NCI-H526 (cell line): Measurements from ENCODE around the gene MYH4.

Source experiments
- DNase-seq, 2 experiments: peaks; one replicate each; lab custom pipeline; 2025; lab: John Stamatoyannopoulos, UW

Gene MYH4

DNA sequence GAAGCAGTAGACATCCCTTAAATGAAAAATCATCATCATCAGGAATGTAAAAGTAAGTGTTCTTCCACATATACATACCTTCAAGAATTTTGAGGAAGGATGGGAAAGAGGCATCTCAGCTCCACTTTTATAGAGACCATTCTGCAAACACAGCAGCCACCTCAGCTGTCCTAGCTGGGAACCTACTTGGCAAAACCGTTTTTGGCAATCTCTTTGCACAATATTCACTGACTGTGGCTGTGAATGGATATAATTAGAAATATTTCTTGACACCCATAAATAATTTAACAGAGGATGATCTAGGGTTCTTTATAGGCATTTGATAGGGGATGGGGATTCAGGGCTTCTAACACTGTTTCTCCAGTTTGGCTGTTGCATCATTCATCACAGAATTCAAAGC, at the start of gene MYH4:
MYH4 (minus strand) TSS at position 101 of the 400 bp plus-strand sequence. CDS start 2,814 bp downstream, outside the sequence.
- no peak for DNase-seq

DNA sequence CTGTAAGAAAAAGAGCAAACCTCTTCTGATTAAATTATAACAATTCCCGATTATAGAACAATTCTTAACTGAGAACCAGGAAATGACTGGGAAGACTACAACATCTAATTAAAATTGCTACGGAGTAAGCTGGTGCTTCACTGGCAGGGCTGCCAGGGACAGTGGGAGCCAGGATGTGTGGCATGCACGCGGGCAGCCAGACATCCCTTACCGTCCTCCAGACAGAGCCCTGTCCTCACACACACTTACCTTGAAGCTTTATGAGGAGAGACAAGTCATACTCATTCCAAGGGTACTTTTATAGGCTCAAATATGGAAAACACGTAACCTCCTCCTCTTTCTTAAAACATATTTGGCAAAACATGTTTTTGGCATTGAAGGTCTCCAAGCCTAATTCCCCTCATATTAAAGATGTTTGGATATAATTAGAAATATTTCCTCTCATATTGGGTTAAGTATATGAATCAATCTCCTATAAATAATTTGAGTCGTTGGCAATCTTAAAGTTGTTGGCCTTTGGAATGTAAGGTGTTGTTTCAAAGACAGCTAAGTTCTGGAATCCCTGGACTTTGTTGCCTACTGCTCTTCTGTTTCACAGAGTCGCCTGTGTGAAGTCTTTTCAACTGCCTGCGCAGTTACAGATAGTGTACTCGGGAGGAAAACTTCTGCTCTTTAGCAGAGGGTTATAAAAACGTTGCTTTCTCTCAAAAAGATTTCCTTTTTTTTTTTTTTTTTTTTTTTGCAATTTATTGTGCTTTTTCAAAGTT, 49.1 kb upstream of the MYH4 start, which contains the start of gene MYH1:
MYH1 (minus strand) TSS at position 272 of the 767 bp plus-strand sequence. CDS start 1,900 bp downstream, outside the sequence.
- no peak for DNase-seq

DNA sequence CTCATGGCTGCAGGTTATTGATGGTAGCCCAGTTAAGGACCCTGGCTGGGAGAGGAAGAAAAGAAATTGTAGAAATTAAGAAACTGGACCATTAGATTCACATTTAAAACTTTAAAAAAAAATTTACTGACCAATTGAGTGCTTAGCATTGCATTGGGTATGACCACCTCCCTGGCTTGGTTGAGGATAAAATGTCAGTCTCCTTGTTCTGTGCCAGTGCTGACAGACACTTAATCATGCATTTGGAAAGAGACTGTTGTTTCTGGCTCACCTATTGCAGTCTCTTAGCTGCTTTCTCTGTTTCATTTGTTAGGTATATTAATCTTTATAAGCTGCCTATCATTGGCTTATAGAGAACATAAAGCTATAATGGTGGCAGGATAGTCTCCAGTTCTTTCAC, 47.3 kb upstream of the MYH4 start:
- no peak for DNase-seq

DNA sequence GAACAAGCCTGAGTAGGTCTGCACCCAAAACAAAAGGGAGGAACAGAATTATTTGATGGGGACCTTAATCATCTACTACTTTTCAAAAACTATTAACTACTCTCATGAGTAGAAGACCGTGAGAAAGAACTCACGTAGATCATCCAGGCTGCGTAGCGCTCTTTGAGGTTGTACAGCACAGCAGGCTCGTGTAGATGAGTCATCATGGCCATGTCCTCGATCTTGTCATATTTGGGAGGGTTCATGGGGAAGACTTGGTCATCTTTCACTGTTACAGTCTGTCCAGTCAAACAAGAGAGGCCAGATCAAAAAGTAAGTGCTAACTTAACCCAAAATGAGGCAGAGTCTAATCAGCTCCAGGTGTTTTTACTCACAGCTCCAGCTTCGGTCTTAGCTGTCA, 46.7 kb upstream of the MYH4 start:
- no peak for DNase-seq

DNA sequence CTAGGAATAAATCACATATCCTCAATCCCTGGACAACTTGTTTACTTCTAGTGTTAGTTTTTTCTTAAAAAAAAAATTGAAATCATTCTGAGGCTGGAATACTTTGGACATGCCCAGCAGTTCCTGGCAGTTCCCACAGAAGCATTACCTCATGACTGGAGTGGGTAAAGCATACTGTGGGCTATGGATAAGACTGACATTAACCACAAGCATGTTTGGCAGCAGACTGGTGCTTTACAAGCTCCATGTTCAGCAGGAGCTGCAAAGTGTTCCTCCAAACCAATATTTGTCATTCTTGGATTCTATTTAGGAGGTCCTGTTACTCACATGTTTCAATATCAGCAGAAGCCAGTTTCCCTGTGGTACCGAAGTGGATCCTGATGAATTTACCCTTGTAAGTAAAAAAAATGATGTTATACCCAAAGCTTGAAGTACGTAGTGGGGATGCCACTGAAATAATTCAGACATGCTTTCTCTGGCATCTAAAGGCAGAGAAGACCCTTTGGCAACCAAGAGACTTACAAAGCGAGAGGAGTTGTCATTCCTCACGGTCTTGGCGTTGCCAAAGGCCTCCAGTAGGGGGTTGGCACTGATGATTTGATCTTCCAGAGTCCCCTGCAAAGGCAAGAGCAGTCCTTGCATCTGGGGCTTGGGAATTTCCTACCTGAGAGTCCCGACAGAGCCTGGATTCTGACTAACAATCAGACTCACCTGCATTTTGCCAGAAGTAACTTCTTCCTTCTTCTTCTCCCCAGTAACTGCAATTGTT, 44.1 kb upstream of the MYH4 start:
- DNase-seq = no peak

DNA sequence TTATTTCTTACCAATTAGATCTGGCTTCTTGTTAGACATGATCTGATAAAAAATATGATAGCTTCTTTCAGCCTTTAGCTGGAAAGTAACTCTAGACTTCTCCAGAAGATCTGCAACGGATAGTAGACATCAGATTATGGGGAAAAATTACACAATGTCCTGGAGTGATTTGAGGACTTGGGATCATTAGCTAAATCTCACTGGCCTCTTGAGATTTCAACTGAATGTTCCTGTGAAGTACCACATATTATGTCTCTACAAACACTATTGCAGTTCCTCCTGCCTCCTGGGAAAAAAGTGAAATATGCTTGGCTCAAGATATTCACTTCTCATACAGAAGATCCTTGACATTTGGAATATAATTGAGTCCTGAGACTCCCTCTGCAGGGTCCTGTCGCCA, 43.5 kb upstream of the MYH4 start:
- DNase-seq = no peak

DNA sequence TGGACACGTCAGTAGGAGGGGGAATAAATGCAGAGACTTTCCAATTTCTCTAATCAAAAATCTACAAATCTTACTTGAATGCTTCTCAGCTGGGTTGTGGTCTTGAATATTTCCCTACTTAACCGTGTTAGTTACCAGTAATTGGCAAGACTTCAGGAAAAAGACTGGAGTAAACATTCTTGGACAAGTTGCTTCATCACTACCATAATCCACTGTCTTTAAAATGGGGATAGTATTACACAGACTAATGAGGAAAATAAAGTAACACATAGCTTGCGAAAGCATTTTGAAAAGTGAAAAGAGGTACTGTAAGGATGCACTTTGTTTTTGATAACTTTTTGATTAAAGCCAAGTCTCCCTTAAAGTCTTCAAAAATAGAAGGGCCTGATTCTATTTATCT, 30.6 kb upstream of the MYH4 start:
- no peak for DNase-seq

DNA sequence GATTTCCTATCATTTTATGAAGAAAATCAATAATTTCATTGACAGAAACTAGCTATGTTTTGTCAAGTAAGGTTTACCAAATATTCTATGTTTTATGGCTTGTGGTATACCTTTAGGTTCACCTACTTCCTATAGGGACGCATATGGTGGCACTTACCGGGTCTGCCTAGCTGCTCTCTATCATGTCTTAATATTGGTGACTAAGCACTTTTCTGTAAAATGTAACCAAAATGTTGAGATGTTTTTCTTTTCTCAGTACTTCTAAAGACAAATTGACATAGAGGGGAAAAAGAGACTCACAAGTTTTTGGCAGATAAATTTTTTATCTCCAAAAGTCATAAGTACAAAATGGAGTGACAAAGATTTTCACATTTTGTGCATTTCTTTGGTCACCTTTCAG, 22.6 kb upstream of the MYH4 start:
- DNase-seq = no peak

DNA sequence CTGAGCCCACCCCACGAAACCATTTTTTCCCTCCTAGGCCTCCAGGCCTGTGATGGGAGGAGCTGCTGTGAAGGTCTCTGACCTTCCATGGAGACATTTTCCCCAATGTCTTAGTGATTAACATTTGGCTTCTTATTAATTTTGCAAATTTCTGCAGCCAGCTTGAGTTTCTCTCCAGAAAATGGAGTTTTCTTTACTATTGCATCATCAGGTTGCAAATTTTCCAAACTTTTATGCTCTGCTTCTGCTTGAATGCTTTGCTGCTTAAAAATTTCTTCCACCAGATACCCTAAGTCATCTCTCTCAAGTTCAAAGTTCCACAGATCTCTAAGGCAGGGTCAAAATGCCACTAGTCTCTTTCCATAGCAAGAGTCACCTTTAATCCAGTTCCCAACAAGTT, 12.9 kb upstream of the MYH4 start:
- no peak for DNase-seq

DNA sequence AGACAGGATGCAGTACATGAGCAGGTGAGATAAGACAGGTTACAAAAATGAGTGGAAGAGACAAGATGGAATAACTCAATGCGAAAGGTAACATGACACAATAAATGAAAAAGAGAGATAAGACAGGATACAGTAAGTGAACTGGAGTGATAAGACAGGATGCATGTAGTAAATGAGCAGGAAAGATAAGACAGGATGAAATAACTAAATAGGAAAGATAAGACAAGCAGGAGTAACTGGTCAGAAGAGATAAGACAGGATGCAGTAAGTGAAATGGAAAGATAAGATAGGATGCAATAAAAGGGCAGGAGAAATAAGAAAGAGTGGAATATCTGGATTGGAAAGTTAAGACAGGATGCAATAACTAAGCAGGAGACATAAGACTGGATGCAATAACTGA, 8.3 kb upstream of the MYH4 start:
- no peak for DNase-seq

DNA sequence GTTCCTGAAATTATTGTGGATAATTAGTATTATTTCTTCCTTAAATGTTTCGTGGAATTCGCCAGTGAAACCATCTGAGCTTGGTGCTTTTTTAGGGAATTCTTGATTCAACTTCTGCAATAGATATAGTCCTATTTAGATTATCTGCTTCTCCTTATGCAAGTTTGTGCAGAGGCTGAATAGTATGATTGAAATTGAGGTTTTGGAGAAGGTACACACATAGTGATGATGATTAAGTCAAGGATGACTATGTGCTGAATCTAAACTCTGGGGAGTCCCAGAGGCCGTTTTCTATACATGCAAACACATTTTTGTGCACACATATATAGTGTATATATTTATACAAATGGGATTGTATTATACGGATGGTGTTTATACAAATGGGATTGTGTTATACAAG, 5.2 kb upstream of the MYH4 start:
- DNase-seq = no peak

DNA sequence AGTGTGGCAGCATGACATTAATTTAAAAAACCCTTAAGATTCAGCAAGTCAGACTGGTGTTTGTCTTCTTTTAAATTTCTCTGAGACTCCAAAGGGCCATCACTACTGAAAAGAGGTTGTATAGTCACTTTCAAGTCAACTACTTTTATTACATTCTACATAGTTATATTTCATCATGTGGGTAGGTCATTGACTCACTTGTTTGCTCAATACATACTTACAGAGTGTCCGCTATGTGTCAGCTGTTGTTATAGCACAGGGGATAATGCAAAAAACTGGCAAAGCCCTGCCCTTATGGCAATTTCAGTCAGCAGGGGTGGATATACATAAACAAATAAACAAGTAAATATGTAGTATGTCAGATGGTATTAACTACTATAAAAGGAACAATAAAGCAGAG, 2.5 kb upstream of the MYH4 start:
- DNase-seq = no peak

DNA sequence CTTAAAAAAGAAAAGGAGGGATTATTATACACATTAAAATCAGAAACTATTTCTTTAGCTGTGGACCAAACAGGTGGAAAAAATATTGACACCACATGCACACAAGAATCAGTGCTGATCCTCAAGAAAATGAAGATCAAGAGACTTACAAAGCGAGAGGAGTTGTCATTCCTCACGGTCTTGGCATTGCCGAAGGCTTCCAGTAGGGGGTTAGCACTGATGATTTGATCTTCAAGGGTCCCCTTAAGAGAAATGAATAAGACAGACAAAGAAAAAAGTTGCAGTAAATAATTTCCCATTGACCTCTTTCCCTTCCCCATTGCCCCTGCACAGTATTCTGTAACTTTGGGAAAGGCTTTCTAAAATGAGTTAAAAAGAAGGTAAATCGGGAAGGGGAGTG, 6.0 kb downstream of the MYH4 start:
- DNase-seq = no peak

DNA sequence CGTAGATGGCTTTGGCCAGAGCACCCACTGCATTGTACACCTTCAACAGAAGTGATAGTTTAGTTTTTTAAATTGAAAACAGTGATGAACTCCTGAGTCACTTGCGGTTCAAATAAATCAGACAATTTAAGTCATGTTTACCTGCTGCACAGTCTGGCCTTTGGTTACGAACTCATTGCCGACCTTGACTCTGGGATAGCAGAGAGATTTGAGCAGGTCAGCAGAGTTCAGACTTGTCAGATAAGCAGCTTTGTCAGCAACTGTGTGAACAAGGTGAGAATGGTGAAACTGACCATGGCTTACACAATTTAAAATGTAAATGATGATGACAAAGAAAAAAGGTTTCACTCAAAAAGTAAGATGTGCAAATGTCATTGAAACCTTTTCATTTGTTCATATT, 9.3 kb downstream of the MYH4 start:
- DNase-seq = no peak

DNA sequence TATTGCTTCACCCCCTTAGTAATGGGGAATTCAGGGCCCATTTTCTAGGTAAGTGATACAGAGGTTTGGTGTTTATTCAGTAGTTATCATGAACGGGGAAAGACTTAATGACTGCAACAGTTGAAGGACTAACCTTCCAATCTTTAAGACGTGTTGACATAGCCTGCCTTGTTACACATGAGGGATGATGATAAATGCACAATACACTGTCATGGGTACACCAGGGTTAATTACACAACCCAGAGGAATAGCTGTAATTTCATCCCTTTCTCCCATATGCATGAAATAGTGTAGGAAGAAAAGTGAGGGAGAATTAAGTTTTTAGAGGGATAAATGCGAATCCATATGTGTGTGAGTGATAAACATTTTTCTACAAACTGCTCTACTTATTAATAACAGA, 10.7 kb downstream of the MYH4 start:
- DNase-seq = no peak

DNA sequence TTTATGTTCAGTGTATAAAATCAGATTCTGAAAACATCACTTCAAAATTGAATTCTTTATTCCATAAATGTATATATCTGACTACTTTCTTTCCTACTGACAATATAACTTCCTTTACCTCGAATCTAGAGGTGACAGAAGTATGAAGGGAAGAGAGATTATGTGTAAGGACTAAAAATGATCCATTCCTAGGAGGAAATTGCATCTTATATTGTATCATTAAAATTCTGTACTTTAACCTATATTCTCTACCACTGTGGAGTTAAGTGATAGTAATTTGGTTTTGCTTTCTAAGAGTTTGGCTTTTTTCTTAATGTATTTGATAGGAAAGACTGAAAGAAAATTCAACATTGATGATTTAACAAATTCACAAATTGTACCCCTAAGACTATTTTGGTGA, 11.4 kb downstream of the MYH4 start:
- no peak for DNase-seq

DNA sequence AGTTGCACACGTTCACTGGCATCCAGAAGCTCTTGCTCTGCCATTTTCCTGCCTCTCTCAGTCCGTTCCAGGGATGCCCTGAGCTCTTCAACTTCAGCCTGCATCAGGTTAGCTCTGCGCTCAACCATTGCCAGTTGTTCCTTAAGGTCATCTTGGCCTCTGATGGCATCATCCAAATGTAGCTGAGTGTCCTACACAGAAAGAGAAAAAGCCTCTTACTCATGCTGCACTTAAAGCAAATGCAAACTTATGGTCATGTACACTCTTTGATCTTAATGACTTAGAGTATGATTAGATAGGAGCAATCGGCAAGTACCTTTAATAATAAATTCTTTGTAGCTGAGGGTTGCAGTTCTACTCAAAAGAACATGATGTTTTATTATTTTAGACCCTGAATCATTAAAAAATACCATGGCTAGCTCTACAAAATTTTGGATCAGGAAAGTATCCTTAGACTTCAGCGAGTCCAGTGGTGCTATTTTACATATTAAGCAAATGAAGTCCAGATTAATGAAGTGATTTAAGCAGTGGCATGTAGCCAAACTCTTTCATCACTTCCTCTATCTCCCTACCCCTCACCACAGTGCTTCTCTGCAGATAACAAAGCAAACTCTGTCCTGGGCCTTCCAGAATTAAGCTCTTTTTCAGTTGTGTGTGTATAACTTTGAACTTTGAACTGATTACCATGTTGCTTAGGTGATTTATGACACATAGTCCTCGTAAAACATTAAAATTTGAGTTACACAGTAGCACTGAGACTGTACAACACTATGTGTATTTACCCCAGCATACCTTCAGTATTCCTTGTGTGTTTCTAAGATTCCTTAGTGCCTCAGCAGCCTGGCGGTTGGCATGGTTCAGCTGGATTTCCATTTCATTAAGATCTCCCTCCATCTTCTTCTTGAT, 22.1 kb downstream of the MYH4 start:
- peak; percentile 17 to 35 for DNase-seq

DNA sequence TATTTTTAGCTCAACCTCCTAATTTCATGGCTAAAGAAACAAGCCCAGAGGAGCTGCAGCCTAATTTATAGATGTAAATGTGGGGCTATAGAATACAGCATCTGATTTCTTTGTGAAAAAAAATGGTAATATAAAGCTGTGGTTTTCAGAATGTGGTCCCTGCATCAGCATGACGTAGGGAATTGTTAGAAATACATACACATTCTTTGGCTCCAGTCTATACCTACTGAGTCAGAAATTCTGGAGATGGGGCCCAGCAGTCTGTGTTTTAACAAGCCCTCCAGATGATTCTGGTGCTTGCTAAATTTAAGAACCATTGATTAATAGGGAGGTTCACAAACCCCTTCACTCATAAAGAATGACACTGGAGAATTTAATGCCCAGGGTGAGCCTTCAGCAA, 29.5 kb downstream of the MYH4 start:
- DNase-seq = no peak

DNA sequence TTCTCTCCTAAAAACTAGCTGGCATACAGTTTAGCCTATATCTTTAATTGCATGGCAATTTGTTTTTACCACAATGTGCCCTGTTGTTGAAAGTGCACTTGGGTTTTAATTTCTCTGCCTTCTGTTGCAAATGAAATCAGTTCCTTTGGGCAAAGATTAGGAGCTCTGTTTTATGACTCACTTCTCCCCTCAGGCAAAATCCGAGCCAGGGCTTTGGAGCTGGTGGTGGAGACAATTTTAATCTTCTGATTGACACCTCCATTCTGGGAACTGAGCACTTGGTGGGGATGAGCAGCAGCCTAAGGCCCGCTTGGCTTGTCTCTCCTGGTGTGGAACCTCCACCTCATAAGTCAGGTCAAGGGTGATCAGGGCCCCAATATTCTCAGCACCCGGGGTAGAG, 34.3 kb downstream of the MYH4 start:
- no peak for DNase-seq

DNA sequence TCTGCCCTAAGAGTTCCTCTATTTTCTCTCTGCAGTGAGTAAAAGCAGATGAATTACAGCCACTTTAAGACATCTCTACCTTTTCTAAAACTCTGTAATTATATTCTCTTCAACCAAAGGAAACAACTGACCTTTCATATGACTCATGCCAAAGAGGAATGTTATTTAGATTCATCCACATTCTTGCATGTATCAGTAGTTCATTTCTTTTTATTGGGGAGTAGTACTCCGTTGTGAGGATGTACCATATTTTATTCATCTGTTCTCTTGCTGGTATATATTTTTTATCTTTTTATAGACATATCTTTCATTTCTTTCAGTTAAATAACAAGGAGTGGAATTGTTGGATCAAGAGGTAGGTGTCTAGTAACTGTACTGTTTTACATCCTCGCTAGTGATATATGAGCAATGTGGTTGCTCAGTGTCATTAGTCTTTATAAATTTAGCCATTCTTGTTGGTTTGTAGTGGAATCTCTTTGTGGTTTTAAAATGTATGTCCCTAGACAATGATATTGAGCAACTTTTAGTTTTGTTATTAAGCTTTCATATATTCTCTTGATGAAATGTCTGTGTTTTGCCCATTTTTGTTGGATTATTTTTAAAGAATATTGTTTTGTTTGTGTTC, 39.8 kb downstream of the MYH4 start:
- no peak for DNase-seq

DNA sequence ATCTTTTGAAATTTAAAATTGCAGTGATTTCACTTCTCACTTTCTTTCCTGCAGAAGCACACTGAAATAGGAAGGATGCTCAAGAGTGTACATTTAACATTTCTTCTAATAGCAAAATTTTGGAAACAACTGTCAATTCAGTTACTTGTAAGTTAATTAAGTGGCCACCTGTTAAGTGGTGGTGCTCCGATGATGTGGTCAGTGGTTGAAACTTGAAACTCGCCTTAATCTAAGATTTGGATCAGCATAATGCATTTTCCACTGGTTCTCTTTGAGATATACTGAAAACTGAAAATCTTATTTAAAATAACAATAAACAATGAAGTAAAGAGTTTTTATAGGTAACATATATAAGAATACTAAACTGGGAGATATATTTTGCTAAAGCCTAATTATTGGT, 40.6 kb downstream of the MYH4 start:
- DNase-seq = no peak
